Ascending aorta (tissue), 2 donors: Measurements from ENCODE around the gene USF2. TPM values are rescaled to one million over a fixed set of nuclear protein-coding genes. Genes with fewer than 3 reads are reported as not detected.

Experiments
- DNase-seq, 2 donors: peaks; one replicate each; pipeline ENCODE4 v3.0.0-alpha.2; 2019; ENCODE audit warnings: low spot score in 2 of 2
- H3K27ac ChIP-seq, 2 donors: fragments of 200-600 bp; sonication (generic); one replicate each; pipeline ENCODE4 v1.5.1; 2016 to 2017; ENCODE audit warnings: mild to moderate bottlenecking in 1 of 2
- H3K27me3 ChIP-seq: fragments of 200-600 bp; sonication (generic); one replicate; pipeline ENCODE4 v1.5.1; 2017
- H3K36me3 ChIP-seq, 2 donors: fragments of 200-600 bp; sonication (generic); one replicate each; pipeline ENCODE4 v1.5.1; 2016
- H3K4me1 ChIP-seq, 2 donors: fragments of 200-600 bp; sonication (generic); one replicate each; pipeline ENCODE4 v1.5.1; 2016 to 2017; ENCODE audit warnings: mild to moderate bottlenecking in 1 of 2
- H3K4me3 ChIP-seq, 2 donors: fragments of 200-600 bp; sonication (generic); one replicate each; pipeline ENCODE4 v1.5.1; 2016 to 2017; ENCODE audit warnings: mild to moderate bottlenecking in 1 of 2
- H3K9me3 ChIP-seq, 2 donors: fragments of 200-600 bp; sonication (generic); one replicate each; pipeline ENCODE4 v1.5.1; 2016
- CTCF ChIP-seq, 3 experiments: fragments of 200-600 bp in 2 of 3; fragments of 450-650 bp in 1 of 3; sonication (generic) in 2 of 3; IDR thresholded peaks; one replicate each; pipeline ENCODE4 v1.5.1; 2016 to 2019; ENCODE audit warnings: antibody characterized with exemption in 3 of 3, mild to moderate bottlenecking in 1 of 3, moderate library complexity in 1 of 3
- intact Hi-C: fragments of 100-400 bp; cut with DNase I; formaldehyde crosslinking; loops from one replicate; pipeline ENCODE4 v1.15.1; 2023
- total RNA-seq: library from RNA; depleted of rRNA; stranded (reverse); fragments of >200 nt; gene quantifications from one replicate; pipeline ENCODE4 v1.1.0, GENCODE V29; 2016

The USF2 gene
- total RNA-seq, 1 donor from 2014 or later: 116 TPM

GRCh38 chr19:35288906-35289305 lies 20.1 kb downstream of the USF2 start:
- no peak for DNase-seq
- TF ChIP-seq CTCF (IDR thresholded peaks at IDR 0.05): no peak
- intact Hi-C loops: no loop called here
- H3K9me3 ChIP-seq: no peaks in the 10 kb centered on the region
- H3K27ac ChIP-seq: no peak overlapping the region
- no peaks in the 10 kb centered on the region for H3K36me3 ChIP-seq
- H3K27me3 ChIP-seq: no peaks in the 10 kb centered on the region
- no peaks in the 10 kb centered on the region for H3K4me1 ChIP-seq
- no peak overlapping the region for H3K4me3 ChIP-seq

GRCh38 chr19:35290381-35291127 lies 21.8 kb downstream of the USF2 start:
- Histone ChIP-seq H3K4me1 (no peaks in the 10 kb centered on the region), H3K4me3 (no peak overlapping the region), H3K27me3 (no peaks in the 10 kb centered on the region), H3K9me3 (no peaks in the 10 kb centered on the region), H3K27ac (no peak overlapping the region), H3K36me3 (no peaks in the 10 kb centered on the region)
- no peak for TF ChIP-seq CTCF (IDR thresholded peaks at IDR 0.05)
- intact Hi-C loops: no loop called here
- DNase-seq: no peak

GRCh38 chr19:35291259-35291658 lies 22.5 kb downstream of the USF2 start:
- DNase-seq: no peak
- no peak for TF ChIP-seq CTCF (IDR thresholded peaks at IDR 0.05)
- Histone ChIP-seq H3K9me3 (no peaks in the 10 kb centered on the region), H3K27me3 (no peaks in the 10 kb centered on the region), H3K4me1 (no peaks in the 10 kb centered on the region), H3K4me3 (no peak overlapping the region), H3K36me3 (no peaks in the 10 kb centered on the region), H3K27ac (no peak overlapping the region)
- intact Hi-C loops: no loop called here

- intact Hi-C loops: no loop called here
- no peak for TF ChIP-seq CTCF (IDR thresholded peaks at IDR 0.05)
- no peaks in the 10 kb centered on the region for H3K27me3 ChIP-seq
- H3K36me3 ChIP-seq: no peaks in the 10 kb centered on the region
- H3K9me3 ChIP-seq: no peaks in the 10 kb centered on the region
- H3K4me3 ChIP-seq: no peak within 1 kb of the TSS
- H3K27ac ChIP-seq: no peak within 1 kb of the TSS
- H3K4me1 ChIP-seq: no peaks in the 10 kb centered on the region
- DNase-seq: no peak
Measured at GRCh38 chr19:35291916-35292315, 23.2 kb downstream of the USF2 start, which contains the start of gene MAG. Gene MAG, plus strand, starts transcription at chr19:35292161. Its CDS starts 3,248 bp downstream, at chr19:35295409.

- no peak overlapping the region for H3K27ac ChIP-seq
- H3K36me3 ChIP-seq: no peaks in the 10 kb centered on the region
- intact Hi-C loops: no loop called here
- no peak for DNase-seq
- no peaks in the 10 kb centered on the region for H3K4me1 ChIP-seq
- TF ChIP-seq CTCF (IDR thresholded peaks at IDR 0.05): no peak
- no peaks in the 10 kb centered on the region for H3K27me3 ChIP-seq
- H3K9me3 ChIP-seq: no peaks in the 10 kb centered on the region
- no peak overlapping the region for H3K4me3 ChIP-seq
Measured at GRCh38 chr19:35292421-35293362, 23.9 kb downstream of the USF2 start.
